Endothelial cell of umbilical vein (primary cell): ENCODE measurements around the gene CCDC120. TPM values are rescaled to one million over a fixed set of nuclear protein-coding genes. Genes with fewer than 3 reads are reported as not detected.

Source experiments
- BruUV-seq: library from RNA; stranded (reverse); fragments of 400-500 nt; replicated peaks from 2 replicates; lab custom pipeline; 2021; lab: Mats Ljungman, UMichigan
- CTCF ChIA-PET: fragments of 300-600, 350-600 bp; sonication (Branson Sonifier 250); formaldehyde crosslinking; loops from one replicate; lab custom pipeline; 2021; ENCODE audit warnings: antibody characterized with exemption, inconsistent platforms; lab: Charles Lee
- POLR2A ChIA-PET: fragments of 300-600, 350-600 bp; sonication (Branson Sonifier 250); formaldehyde crosslinking; loops from one replicate; lab custom pipeline; 2021; ENCODE audit warnings: antibody characterized with exemption, inconsistent platforms; lab: Charles Lee
- DNase-seq: peaks from one replicate; pipeline ENCODE4 v3.0.0-alpha.2; 2011; ENCODE audit warnings: low read depth, low spot score
- FAIRE-seq: peaks from 2 replicates; lab custom pipeline; 2011; peaks lifted over from hg19 to GRCh38; lab: Jason Lieb, UNC
- H2AFZ ChIP-seq: 2 replicates; pipeline ENCODE4 v1.6.0; 2012; ENCODE audit warnings: low read depth, low read length, control low read depth, inconsistent platforms
- H3K27ac ChIP-seq: 2 replicates; pipeline ENCODE4 v1.5.1; 2011; ENCODE audit warnings: low read depth, mild to moderate bottlenecking, control low read depth, low read length, moderate library complexity; ENCODE audit not compliant: insufficient read depth
- H3K27me3 ChIP-seq, 2 experiments: 2 replicates each; pipeline versions ENCODE4 v1.6.0 to v1.6.1; 2011; ENCODE audit warnings: low read length in 2 of 2, mixed read lengths in 1 of 2; ENCODE audit not compliant: control insufficient read depth in 2 of 2, insufficient read depth in 2 of 2
- H3K36me3 ChIP-seq, 2 experiments: 2 replicates in 1 of 2; 3 replicates in 1 of 2; pipeline ENCODE4 v1.5.1; 2011; ENCODE audit warnings: low read length in 2 of 2, mild to moderate bottlenecking in 1 of 2, moderate library complexity in 1 of 2; ENCODE audit not compliant: control insufficient read depth in 2 of 2, insufficient read depth in 2 of 2; ENCODE audit errors: extremely low read depth in 1 of 2
- H3K4me1 ChIP-seq: 3 replicates; pipeline ENCODE4 v1.5.1; 2011; ENCODE audit warnings: mild to moderate bottlenecking, low read length; ENCODE audit not compliant: control insufficient read depth, insufficient read depth; ENCODE audit errors: extremely low read depth
- H3K4me2 ChIP-seq: 2 replicates; pipeline ENCODE4 v1.6.1; 2011; ENCODE audit warnings: low read length, control low read depth, mixed read lengths; ENCODE audit not compliant: insufficient read depth
- H3K4me3 ChIP-seq, 3 experiments: fragments of 200-600 bp in 1 of 3; sonication (generic), shearing (Covaris generic) in 1 of 3; replicated peaks in 1 of 3; 2 replicates each; pipeline ENCODE4 v1.5.1; 2011 to 2016; ENCODE audit warnings: control low read depth in 3 of 3, low read length in 3 of 3, mild to moderate bottlenecking in 2 of 3, inconsistent platforms in 1 of 3, low read depth in 1 of 3, moderate library complexity in 1 of 3; ENCODE audit not compliant: insufficient read depth in 1 of 3
- H3K79me2 ChIP-seq: 2 replicates; pipeline ENCODE4 v1.6.0; 2012; ENCODE audit warnings: low read length, inconsistent platforms; ENCODE audit not compliant: control insufficient read depth, insufficient read depth
- H3K9ac ChIP-seq: replicated peaks from 2 replicates; pipeline ENCODE3; 2011; ENCODE audit warnings: low read length, control low read depth; ENCODE audit not compliant: insufficient read depth; ENCODE audit errors: extremely low read depth
- H3K9me1 ChIP-seq: replicated peaks from 3 replicates; pipeline ENCODE4 v1.6.0; 2011; ENCODE audit warnings: mild to moderate bottlenecking, low read length; ENCODE audit not compliant: control insufficient read depth, insufficient read depth; ENCODE audit errors: extremely low read depth
- H3K9me3 ChIP-seq: replicated peaks from 2 replicates; pipeline ENCODE4 v1.5.1; 2012; ENCODE audit warnings: low read length, inconsistent platforms; ENCODE audit not compliant: control insufficient read depth, insufficient read depth
- H4K20me1 ChIP-seq: replicated peaks from 2 replicates; pipeline ENCODE3; 2011; ENCODE audit warnings: mild to moderate bottlenecking, low read length; ENCODE audit not compliant: control insufficient read depth, insufficient read depth; ENCODE audit errors: extremely low read depth
- EZH2 ChIP-seq: IDR thresholded peaks from 2 replicates; pipeline ENCODE4 v1.6.1; 2012; ENCODE audit warnings: borderline replicate concordance, low read depth, mild to moderate bottlenecking, moderate library complexity, low read length, inconsistent platforms; ENCODE audit not compliant: severe bottlenecking
- FOS ChIP-seq: IDR thresholded peaks from 2 replicates; pipeline ENCODE4 v1.6.1; 2011; ENCODE audit warnings: mild to moderate bottlenecking, low read length, moderate library complexity, borderline replicate concordance; ENCODE audit not compliant: insufficient read depth
- GATA2 ChIP-seq: IDR thresholded peaks from 2 replicates; pipeline ENCODE4 v1.7.0; 2011; ENCODE audit warnings: low read depth, mild to moderate bottlenecking, moderate library complexity, mixed read lengths, low read length; ENCODE audit not compliant: insufficient read length, insufficient read depth
- JUN ChIP-seq: IDR thresholded peaks from 2 replicates; pipeline ENCODE4 v1.6.1; 2011; ENCODE audit warnings: borderline replicate concordance, low read depth; ENCODE audit not compliant: insufficient read length, insufficient read depth
- MYC ChIP-seq: IDR thresholded peaks from one replicate; pipeline ENCODE4 v1.6.1; 2011; ENCODE audit warnings: mild to moderate bottlenecking, low read depth, low read length
- POLR2A ChIP-seq: IDR thresholded peaks from 2 replicates; pipeline ENCODE4 v1.6.1; 2012; ENCODE audit warnings: low read depth, mild to moderate bottlenecking, control low read depth, low read length
- POLR2AphosphoS5 ChIP-seq: IDR thresholded peaks from 2 replicates; pipeline ENCODE4 v1.6.1; 2012; ENCODE audit warnings: low read depth, mild to moderate bottlenecking, control low read depth, low read length, moderate library complexity; ENCODE audit not compliant: insufficient read depth
- dilution Hi-C: fragments of 300-500 bp; cut with MboI; formaldehyde crosslinking; loops from one replicate; pipeline ENCODE4 v1.15.0; 2019; ENCODE audit warnings: low sequenced_read_pairs; ENCODE audit not compliant: extremely low pct_ligation_motif_present
- intact Hi-C: fragments of 100-400 bp; cut with micrococcal nuclease; formaldehyde crosslinking; loops from one replicate; pipeline ENCODE4 v1.10.0; 2022
- polyA plus RNA-seq, 4 experiments: library from polyadenylated mRNA; depleted of rRNA in 3 of 4; stranded (reverse) in 3 of 4; unstranded in 1 of 4; fragments of >200 nt; gene quantifications; 2 replicates each; pipeline versions ENCODE4 v1.2.1 to v1.2.3, GENCODE V29; 2011 to 2012; ENCODE audit warnings: missing spikeins in 1 of 4
- total RNA-seq: library from RNA; stranded (reverse); gene quantifications from 2 replicates; pipeline ENCODE4 v1.2.3, GENCODE V29; 2021
- TF ChIP-seq, protein P1 (sequence below): IDR thresholded peaks from 2 replicates; pipeline ENCODE4 v1.6.1; 2011; ENCODE audit not compliant: insufficient read depth, insufficient read length
- TF ChIP-seq, protein P2 (sequence below), 2 donors: IDR thresholded peaks; 1 replicate in 1 of 2; 2 replicates in 1 of 2; pipeline ENCODE4 v1.5.1; 2011; ENCODE audit warnings: low read length in 2 of 2, mild to moderate bottlenecking in 2 of 2, moderate library complexity in 2 of 2, control low read depth in 1 of 2, inconsistent platforms in 1 of 2, low read depth in 1 of 2; ENCODE audit not compliant: insufficient read depth in 1 of 2; ENCODE audit errors: extremely low read depth in 1 of 2

CCDC120 gene
- total and polyA plus RNA-seq, 2 donors (not counting 3 experiments of a cell fraction or from before 2014, with no cell fraction given): 2.8 to 5.7 TPM

DNA sequence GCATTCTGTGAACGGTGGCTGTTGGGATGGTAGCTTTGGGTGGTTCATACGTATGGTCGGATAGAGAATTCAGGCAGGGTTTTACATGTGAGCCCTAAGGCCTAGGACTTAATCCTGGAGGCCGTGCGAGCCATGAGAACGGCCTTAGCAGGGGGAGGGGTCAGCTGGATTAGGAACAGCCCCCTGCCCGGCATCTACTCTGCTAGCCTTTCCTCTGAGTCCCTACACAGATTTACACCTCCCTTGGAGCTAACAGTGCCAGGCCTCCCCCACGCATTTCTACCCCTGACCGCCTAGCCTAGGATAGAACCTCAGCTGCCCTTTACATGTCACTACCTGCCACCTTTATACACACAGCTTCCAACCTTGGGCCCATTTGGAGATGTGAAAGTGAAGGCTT lies 7.9 kb downstream of the CCDC120 start:
- DNase-seq: no peak

DNA sequence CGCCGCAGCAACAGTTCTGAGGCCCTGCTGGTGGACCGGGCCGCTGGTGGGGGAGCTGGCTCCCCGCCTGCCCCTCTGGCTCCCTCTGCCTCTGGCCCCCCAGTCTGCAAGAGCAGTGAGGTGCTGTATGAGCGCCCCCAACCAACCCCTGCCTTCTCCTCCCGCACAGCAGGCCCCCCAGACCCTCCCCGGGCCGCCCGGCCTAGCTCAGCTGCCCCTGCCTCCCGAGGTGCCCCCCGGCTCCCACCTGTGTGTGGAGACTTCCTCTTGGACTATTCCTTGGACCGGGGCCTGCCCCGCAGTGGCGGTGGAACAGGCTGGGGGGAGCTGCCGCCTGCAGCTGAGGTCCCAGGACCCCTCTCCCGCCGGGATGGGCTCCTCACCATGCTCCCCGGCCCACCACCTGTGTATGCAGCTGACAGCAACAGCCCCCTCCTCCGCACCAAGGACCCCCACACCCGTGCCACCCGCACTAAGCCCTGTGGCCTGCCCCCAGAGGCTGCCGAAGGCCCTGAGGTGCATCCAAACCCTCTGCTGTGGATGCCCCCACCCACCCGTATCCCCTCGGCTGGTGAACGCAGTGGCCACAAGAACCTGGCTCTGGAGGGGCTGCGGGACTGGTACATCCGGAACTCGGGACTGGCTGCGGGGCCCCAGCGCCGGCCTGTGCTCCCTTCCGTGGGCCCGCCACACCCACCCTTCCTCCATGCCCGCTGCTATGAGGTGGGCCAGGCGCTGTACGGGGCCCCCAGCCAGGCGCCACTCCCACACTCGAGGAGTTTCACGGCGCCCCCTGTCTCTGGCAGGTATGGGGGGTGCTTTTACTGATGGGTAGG lies 8.7 kb downstream of the CCDC120 start:
- CTCF ChIA-PET: no interaction called here
- H2AFZ ChIP-seq: no peak overlapping the region

More for the DNA sequence above, 7.9 kb downstream of the CCDC120 start:
- Histone ChIP-seq H3K4me1 (no peaks in the 10 kb centered on the region), H3K9me3 (no peaks in the 10 kb centered on the region), H3K4me3 (no peak overlapping the region), H3K36me3 (peaks cover 0 to 2% of the 10 kb centered on the region in 2 experiments), H4K20me1 (no peaks in the 10 kb centered on the region), H3K27me3 (no peaks in the 10 kb centered on the region), H3K79me2 (no peaks in the 10 kb centered on the region), H3K4me2 (no peak overlapping the region), H2AFZ (no peak overlapping the region), H3K27ac (no peak overlapping the region), H3K9me1 (no peaks in the 10 kb centered on the region), H3K9ac (no peak overlapping the region)
- dilution Hi-C loops (no loop called here), intact Hi-C loops (no loop called here)
- TF ChIP-seq POLR2A: no peak
- no peak for TF ChIP-seq FOS
- no peak for TF ChIP-seq MYC
- TF ChIP-seq, protein P1, sequence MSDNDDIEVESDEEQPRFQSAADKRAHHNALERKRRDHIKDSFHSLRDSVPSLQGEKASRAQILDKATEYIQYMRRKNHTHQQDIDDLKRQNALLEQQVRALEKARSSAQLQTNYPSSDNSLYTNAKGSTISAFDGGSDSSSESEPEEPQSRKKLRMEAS: no peak
- no peak for TF ChIP-seq GATA2
- TF ChIP-seq POLR2AphosphoS5: no peak
- no TSS peak for BruUV-seq
- no peak for FAIRE-seq
- ChIA-PET CTCF (no interaction called here), POLR2A (no interaction called here)

More for the DNA sequence above, 8.7 kb downstream of the CCDC120 start:
- Histone ChIP-seq H3K9me3 (no peaks in the 10 kb centered on the region), H4K20me1 (no peaks in the 10 kb centered on the region), H3K4me2 (no peak overlapping the region), H3K79me2 (no peaks in the 10 kb centered on the region), H3K9ac (no peak overlapping the region), H3K27me3 (no peaks in the 10 kb centered on the region), H3K4me1 (peaks cover 1% of the 10 kb centered on the region), H3K27ac (no peak overlapping the region), H3K4me3 (no peak overlapping the region), H3K36me3 (peaks cover 0 to 2% of the 10 kb centered on the region in 2 experiments), H3K9me1 (no peaks in the 10 kb centered on the region)
- no peak for DNase-seq
- intact Hi-C loops (no loop called here), dilution Hi-C loops (no loop called here)
- no TSS peak for BruUV-seq
- no peak for FAIRE-seq
- TF ChIP-seq, protein P1: no peak
- TF ChIP-seq JUN (no peak), EZH2 (no peak), POLR2AphosphoS5 (no peak), POLR2A (no peak), MYC (no peak), FOS (no peak), GATA2 (no peak)
- TF ChIP-seq, protein P2, sequence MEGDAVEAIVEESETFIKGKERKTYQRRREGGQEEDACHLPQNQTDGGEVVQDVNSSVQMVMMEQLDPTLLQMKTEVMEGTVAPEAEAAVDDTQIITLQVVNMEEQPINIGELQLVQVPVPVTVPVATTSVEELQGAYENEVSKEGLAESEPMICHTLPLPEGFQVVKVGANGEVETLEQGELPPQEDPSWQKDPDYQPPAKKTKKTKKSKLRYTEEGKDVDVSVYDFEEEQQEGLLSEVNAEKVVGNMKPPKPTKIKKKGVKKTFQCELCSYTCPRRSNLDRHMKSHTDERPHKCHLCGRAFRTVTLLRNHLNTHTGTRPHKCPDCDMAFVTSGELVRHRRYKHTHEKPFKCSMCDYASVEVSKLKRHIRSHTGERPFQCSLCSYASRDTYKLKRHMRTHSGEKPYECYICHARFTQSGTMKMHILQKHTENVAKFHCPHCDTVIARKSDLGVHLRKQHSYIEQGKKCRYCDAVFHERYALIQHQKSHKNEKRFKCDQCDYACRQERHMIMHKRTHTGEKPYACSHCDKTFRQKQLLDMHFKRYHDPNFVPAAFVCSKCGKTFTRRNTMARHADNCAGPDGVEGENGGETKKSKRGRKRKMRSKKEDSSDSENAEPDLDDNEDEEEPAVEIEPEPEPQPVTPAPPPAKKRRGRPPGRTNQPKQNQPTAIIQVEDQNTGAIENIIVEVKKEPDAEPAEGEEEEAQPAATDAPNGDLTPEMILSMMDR (IDR thresholded peaks at IDR 0.05; ENCODE audit: extremely low read depth in 1 of 2, insufficient read depth in 1 of 2, low read depth in 1 of 2, low read length in 2 of 2): no peak
- POLR2A ChIA-PET: no interaction called here
